GM13976 (cell line): ENCODE measurements around the gene ADCY4.

Experiments used
- DNase-seq: peaks from one replicate; pipeline ENCODE4 v3.0.0; 2012; ENCODE audit warnings: low spot score
- in situ Hi-C: fragments of 300-500 bp; cut with MboI; formaldehyde crosslinking; loops from one replicate; pipeline ENCODE4 v1.12.0; 2022; ENCODE audit warnings: low sequenced_read_pairs, mixed read lengths, inconsistent platforms; ENCODE audit not compliant: unreplicated experiment
- TF ChIP-seq, protein P1 (sequence below): IDR thresholded peaks from 2 replicates; pipeline ENCODE4 v1.5.1; 2012; ENCODE audit warnings: borderline replicate concordance, mild to moderate bottlenecking; ENCODE audit not compliant: insufficient read depth; ENCODE audit errors: extremely low read depth, missing control alignments, control extremely low read depth

Gene ADCY4

DNA sequence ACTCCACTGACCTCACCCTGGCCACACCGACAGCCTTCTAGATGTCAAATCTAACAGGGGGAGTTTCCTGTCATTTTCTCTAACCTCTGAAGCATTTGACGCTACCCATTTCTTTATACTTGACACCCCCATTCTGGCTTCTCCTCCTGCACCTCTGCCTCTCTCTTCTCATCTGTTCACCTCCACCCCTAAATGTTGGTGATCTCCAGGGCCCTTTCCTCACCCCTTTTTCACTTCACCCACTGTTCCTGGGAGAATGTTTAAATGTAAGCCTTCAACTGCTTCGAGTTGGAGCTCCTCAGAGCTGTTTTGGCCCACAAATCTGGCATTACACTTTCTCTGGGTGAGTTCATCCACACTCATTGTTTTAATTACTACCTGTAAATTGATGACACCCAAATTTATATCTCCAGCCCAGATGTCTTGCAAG, 63.0 kb downstream of the ADCY4 start:
- no peak for DNase-seq
- in situ Hi-C loops = no loop called here
- TF ChIP-seq, protein P1, sequence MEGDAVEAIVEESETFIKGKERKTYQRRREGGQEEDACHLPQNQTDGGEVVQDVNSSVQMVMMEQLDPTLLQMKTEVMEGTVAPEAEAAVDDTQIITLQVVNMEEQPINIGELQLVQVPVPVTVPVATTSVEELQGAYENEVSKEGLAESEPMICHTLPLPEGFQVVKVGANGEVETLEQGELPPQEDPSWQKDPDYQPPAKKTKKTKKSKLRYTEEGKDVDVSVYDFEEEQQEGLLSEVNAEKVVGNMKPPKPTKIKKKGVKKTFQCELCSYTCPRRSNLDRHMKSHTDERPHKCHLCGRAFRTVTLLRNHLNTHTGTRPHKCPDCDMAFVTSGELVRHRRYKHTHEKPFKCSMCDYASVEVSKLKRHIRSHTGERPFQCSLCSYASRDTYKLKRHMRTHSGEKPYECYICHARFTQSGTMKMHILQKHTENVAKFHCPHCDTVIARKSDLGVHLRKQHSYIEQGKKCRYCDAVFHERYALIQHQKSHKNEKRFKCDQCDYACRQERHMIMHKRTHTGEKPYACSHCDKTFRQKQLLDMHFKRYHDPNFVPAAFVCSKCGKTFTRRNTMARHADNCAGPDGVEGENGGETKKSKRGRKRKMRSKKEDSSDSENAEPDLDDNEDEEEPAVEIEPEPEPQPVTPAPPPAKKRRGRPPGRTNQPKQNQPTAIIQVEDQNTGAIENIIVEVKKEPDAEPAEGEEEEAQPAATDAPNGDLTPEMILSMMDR = no peak

DNA sequence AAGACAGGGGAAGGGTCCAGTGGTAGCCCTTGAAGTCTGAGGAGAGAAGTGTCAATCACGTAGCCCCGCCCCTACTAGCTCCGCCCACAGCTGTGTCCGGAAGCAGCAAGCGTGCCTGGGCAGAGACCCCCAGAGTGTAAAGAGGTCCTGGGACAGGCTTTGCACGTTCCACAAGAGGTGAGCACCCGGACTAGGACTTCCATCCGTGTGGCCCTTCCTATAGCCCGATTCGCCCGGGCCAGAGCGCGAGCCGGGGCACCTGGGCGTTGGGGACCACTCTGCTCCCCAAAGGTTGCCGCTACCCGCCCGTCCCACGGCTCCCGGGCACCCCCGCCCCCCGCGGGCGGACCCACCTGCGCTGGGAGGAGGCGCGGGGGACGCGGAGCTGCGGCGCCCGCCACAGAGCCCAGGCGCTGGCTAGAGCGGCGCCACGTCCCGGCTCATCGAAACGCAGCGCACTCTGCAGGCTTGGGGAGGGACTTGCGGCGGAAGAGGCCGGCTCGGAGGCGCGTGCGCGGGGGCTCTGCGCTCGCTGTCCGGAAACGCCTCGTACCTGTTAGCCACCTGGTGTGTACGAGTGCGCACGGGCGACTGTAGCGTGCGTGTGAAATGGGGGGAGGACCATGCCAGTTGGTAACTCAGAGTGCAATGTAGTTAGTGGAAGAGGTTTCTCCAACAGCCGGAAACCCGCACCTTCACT, 63.6 kb downstream of the ADCY4 start, which contains the start of gene RABGGTA:
TSS of gene RABGGTA (minus strand) at position 464 of the 700 bp plus-strand sequence. CDS start 482 bp downstream, outside the sequence.
- TF ChIP-seq, protein P1 = peak; percentile 93
- in situ Hi-C loops = no loop called here
- DNase-seq = peak; percentile 96

DNA sequence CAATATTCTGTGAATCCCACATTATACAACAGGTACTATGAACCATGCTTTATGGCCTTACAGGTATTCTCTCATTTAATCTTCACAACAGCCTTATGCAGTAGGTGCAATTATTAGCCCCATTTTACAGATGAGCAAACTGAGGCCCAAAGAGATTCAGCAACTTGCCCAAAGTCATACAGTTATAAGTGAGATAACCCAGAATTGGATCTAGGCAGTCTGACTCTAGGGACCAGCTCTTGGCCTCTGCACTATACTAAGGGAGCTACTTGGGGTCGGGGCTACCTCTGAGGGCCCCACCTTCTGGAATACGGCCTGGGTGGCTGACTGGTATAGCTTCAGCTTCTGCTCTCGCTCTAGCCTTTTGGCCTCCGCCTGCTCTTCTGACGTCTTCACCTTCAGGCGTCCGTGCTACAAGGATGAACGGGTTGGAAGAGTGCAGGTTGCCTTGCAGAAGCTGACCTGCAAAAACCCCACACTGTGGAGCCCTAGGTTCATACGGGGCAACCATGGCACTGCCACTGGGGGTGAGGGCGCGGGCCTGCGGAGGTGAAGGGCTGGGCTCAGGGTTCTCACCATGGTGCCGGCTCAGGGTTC, 64.2 kb downstream of the ADCY4 start:
- in situ Hi-C loops = no loop called here
- TF ChIP-seq, protein P1 = no peak
- DNase-seq = no peak

DNA sequence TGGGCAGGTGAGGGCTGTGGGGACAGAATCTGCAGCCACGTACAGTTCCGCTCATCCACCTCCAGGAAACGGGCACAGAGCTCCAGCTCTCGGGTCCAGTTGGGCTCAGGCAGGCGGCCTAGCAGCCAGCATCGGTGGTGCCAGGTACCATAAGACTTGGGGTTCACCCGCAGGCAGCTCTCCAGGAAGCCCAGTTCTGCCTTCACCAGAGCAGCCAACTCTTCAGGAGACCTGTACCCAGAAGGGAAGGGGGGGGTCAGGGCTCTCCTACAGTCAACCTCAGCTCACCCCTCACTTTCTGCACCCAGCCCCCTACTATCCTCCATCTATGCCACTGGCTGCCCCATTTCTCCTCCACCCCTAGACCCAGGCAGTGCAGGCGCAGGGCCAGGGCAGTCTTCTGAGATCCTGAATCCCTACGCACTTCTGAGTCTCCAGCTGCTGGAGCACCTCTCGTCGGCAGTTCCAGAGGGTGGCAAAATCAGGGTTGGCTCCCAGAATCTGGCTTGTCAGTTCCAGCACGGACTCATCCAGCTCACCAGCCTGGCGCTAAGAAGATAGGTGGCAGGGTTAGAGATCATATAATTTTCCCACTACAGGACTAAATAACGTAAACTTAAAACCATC, 64.8 kb downstream of the ADCY4 start:
- in situ Hi-C loops = no loop called here
- TF ChIP-seq, protein P1 = no peak
- no peak for DNase-seq

DNA sequence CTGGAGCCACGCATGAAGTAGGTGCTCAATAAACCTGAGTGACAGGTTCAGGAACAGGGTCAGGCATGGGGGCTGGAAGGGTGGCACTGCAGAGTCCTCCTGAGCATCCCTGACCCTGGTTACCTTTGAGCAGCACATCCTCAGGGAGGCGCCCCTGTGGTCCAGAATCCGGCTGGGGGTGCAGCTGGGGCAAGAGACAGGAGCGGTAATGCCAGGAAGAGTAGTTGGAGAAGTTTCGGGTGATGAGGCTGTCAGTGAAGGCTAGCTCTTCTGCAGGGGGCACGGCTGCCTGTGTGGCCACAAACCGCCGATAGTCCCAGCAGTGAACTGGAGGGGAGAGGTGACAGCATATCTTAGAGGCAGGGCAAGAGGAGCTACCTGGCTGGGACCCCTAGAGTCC, 65.5 kb downstream of the ADCY4 start:
- no peak for DNase-seq
- in situ Hi-C loops = no loop called here
- TF ChIP-seq, protein P1 = no peak
